Measurements from ENCODE around the gene MCHR2. TPM values are rescaled to one million over a fixed set of nuclear protein-coding genes. Genes with fewer than 3 reads are reported as not detected.
"Not testable (repeated sequence)": the region's sequence is repeated elsewhere in the genome, so short reads cannot be mapped to it uniquely, and the experiment has no call there.

MCHR2 gene
- total RNA-seq (not detected), total RNA-seq (0 to 0.09 (median 0) reads per million in 172 experiments)
- polyA plus RNA-seq (2013, experiment 1 of 2), result not detected
- polyA plus RNA-seq (2013, experiment 2 of 2), result not detected

GRCh38 chr6:99993533-99994251 is at the start of gene MCHR2:
MCHR2 (minus strand) TSS chr6:99994223; CDS start chr6:99956147, 38,076 bp downstream.
- no peak for ATAC-seq (ENCODE audit: poor library complexity)
- CTCF ChIA-PET, result no interaction called here
- H3K4me3 Mint-ChIP-seq, result no peak within 1 kb of the TSS

GRCh38 chr6:100038546-100038945 is 44.5 kb upstream of the MCHR2 start:
- CTCF ChIA-PET; H3K27ac ChIP-seq (ENCODE audit: low read depth in 1 of 2, low read length in 2 of 2); H3K9me3 Mint-ChIP-seq; H3K27ac Mint-ChIP-seq; ATAC-seq (ENCODE audit: poor library complexity); H3K9me3 ChIP-seq (ENCODE audit: control insufficient read depth in 1 of 2, insufficient read depth in 1 of 2, low read length in 2 of 2); H3K4me1 Mint-ChIP-seq (ENCODE audit: low read depth); POLR2A ChIA-PET; intact Hi-C loops (cut with DNase I, micrococcal nuclease); DNase-seq; H3K4me3 Mint-ChIP-seq; H3K27me3 Mint-ChIP-seq; H3K36me3 ChIP-seq (ENCODE audit: insufficient read depth, low read length); H3K36me3 Mint-ChIP-seq (ENCODE audit: low read depth); H3K27me3 ChIP-seq (ENCODE audit: control insufficient read depth in 1 of 2, insufficient read depth in 2 of 2, low read length in 2 of 2); H3K4me1 ChIP-seq (ENCODE audit: insufficient read depth, low read length); H3K4me3 ChIP-seq (ENCODE audit: low read length): not testable (repeated sequence)

More at GRCh38 chr6:99993533-99994251, at the start of gene MCHR2:
- H3K27me3 Mint-ChIP-seq, result peaks cover 56% of the 10 kb centered on the region
- H3K27ac Mint-ChIP-seq, result no peak within 1 kb of the TSS
- H3K4me1 ChIP-seq (ENCODE audit: insufficient read depth, low read length), result no peaks in the 10 kb centered on the region
- no peak for TF ChIP-seq CTCF (IDR thresholded peaks at IDR 0.05)
- H3K9me3 ChIP-seq (ENCODE audit: control insufficient read depth in 1 of 2, insufficient read depth in 1 of 2, low read length in 2 of 2), result no peaks in the 10 kb centered on the region
- H3K36me3 ChIP-seq (ENCODE audit: insufficient read depth, low read length), result no peaks in the 10 kb centered on the region
- H3K9me3 Mint-ChIP-seq, result no peaks in the 10 kb centered on the region
- intact Hi-C loops (cut with DNase I, micrococcal nuclease), result no loop called here
- no peaks in the 10 kb centered on the region for H3K36me3 Mint-ChIP-seq (ENCODE audit: low read depth)
- no peak within 1 kb of the TSS for H3K4me3 ChIP-seq (ENCODE audit: low read length)
- no peak within 1 kb of the TSS for H3K27ac ChIP-seq (ENCODE audit: low read depth in 1 of 2, low read length in 2 of 2)
- H3K27me3 ChIP-seq (ENCODE audit: control insufficient read depth in 1 of 2, insufficient read depth in 2 of 2, low read length in 2 of 2), result peaks cover 21 to 27% of the 10 kb centered on the region in 2 experiments
- no peaks in the 10 kb centered on the region for H3K4me1 Mint-ChIP-seq (ENCODE audit: low read depth)
- no peak for DNase-seq
- POLR2A ChIA-PET, result no interaction called here

- Mint-ChIP-seq H3K27ac (no peak overlapping the region), H3K27me3 (peaks cover 3% of the 10 kb centered on the region), H3K4me3 (no peak overlapping the region), H3K9me3 (peaks cover 8% of the 10 kb centered on the region), H3K36me3 (ENCODE audit: low read depth) (no peaks in the 10 kb centered on the region), H3K4me1 (ENCODE audit: low read depth) (no peaks in the 10 kb centered on the region)
- DNase-seq (no peak), ATAC-seq (ENCODE audit: poor library complexity) (no peak)
- TF ChIP-seq CTCF (IDR thresholded peaks at IDR 0.05), result no peak
- H3K27ac ChIP-seq (ENCODE audit: low read depth in 1 of 2, low read length in 2 of 2), result no peak overlapping the region
- no peaks in the 10 kb centered on the region for H3K9me3 ChIP-seq (ENCODE audit: control insufficient read depth in 1 of 2, insufficient read depth in 1 of 2, low read length in 2 of 2)
- H3K4me1 ChIP-seq (ENCODE audit: insufficient read depth, low read length), result no peaks in the 10 kb centered on the region
- ChIA-PET POLR2A (no interaction called here), CTCF (interaction anchor here (0.8 kb wide), 1 partner anchor 11 kb away, joined by 3 read pairs; no protein-coding TSS in a partner anchor)
- H3K27me3 ChIP-seq (ENCODE audit: control insufficient read depth in 1 of 2, insufficient read depth in 2 of 2, low read length in 2 of 2), result no peaks in the 10 kb centered on the region
- intact Hi-C loops (cut with DNase I, micrococcal nuclease), result no loop called here
- H3K36me3 ChIP-seq (ENCODE audit: insufficient read depth, low read length), result no peaks in the 10 kb centered on the region
- H3K4me3 ChIP-seq (ENCODE audit: low read length), result no peak overlapping the region
Measured at GRCh38 chr6:100035873-100036653, 42.0 kb upstream of the MCHR2 start.
